Measurements from ENCODE around the gene FAM120A. TPM values are rescaled to one million over a fixed set of nuclear protein-coding genes. Genes with fewer than 3 reads are reported as not detected.

FAM120A gene
- total and polyA plus RNA-seq, 9 of the 15 experiments (the other 6 are each of a cell fraction or from before 2014, with no cell fraction given): 8.7 to 71.0 (median 42.2) TPM

DNA sequence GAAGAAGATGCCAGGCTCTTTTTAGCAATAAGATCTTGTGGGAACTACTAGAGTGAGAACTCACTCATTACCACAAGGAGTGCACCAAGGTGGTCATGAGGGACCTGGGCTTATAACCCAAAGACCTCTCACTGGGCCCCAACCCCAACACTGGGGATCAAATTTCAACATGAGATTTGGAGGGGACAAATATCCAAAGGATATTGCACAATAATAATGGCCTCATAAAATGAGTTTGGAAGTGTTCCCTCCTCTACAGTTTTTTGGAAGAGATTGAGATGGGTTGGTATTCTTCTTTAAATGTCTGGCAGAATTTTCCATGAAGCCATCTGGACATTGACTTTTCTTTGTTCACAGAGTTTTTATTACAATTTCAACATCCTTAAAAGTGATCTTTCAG, 38.0 kb upstream of the FAM120A start (continued):
- no peak for TF ChIP-seq TSC22D4 (tag; IDR thresholded peaks at IDR 0.05)
- no peak for TF ChIP-seq MAX (CRISPR knock-in tag; IDR thresholded peaks at IDR 0.05)
- no peak for TF ChIP-seq TEAD2 (tag; IDR thresholded peaks at IDR 0.05)

DNA sequence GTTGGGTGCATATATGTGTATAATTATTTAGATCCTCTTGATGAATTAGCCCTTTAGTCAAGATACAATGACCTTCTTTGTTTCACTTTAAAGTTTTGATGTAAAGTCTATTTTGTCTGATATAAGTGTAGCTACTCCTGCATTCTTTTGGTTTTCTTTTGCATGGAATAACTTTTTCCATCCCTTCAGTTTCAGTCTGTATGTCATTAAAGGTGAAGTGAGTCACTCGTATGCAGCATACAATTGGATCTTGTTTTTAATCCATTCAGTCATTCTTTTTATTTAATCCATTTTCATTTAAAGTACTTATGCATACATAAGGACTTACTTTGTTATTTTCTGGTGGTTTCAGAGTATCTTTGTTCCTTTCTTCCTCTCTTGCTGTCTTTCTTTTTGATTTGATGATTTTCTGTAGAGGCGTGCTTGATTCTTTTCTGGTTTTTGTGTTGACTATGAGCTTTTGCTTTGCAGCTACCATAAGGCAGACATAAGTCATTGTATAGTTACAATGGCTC, 36.3 kb upstream of the FAM120A start:
- FAIRE-seq (no peak), ATAC-seq (no peak), DNase-seq (ENCODE audit: extremely low read depth in 1 of 4, low spot score in 3 of 4) (no peak)
- POLR2A ChIA-PET: no interaction called here
- Histone ChIP-seq H3K27me3 (ENCODE audit: control insufficient read depth in 2 of 2, insufficient read depth in 2 of 2, low read length in 2 of 2) (peaks cover 0 to 16% of the 10 kb centered on the region in 2 experiments; a peak in 2 of 5 replicates), H3K9ac (ENCODE audit: insufficient read depth in 1 of 2, low read depth in 2 of 2, low read length in 2 of 2) (no peak overlapping the region), H3K27ac (ENCODE audit: extremely low read depth, low read depth, low read length) (no peak overlapping the region), H4K20me1 (replicated peaks; ENCODE audit: control insufficient read depth, insufficient read depth, low read length) (no peaks in the 10 kb centered on the region), H2AFZ (ENCODE audit: low read depth, low read length) (no peak overlapping the region), H3K9me3 (replicated peaks; ENCODE audit: control insufficient read depth, insufficient read depth, low read depth, low read length) (0 out of 2 replicates have a peak, but pooled peaks cover 6% of the 10 kb centered on the region), H3K79me2 (ENCODE audit: control insufficient read depth, insufficient read depth, low read length) (no peaks in the 10 kb centered on the region), H3K9me1 (ENCODE audit: control insufficient read depth, insufficient read depth, low read length) (no peaks in the 10 kb centered on the region), H3K4me2 (ENCODE audit: insufficient read depth, low read length) (no peak overlapping the region), H3K36me3 (ENCODE audit: control insufficient read depth, insufficient read depth, low read length) (no peaks in the 10 kb centered on the region), H3K4me3 (no peak overlapping the region), H3K4me1 (replicated peaks in 1 of 2; ENCODE audit: control insufficient read depth in 2 of 2, insufficient read depth in 2 of 2, low read length in 2 of 2) (no peaks in the 10 kb centered on the region)
- intact Hi-C loops (cut with micrococcal nuclease): no loop called here
- CTCF ChIA-PET (ENCODE audit: low intra/inter-chr PET ratio): no interaction called here
- in situ Hi-C loops (cut with MboI): no loop called here
- no TSS peak for BruUV-seq (replicated peaks)
- WGBS (ENCODE audit: insufficient coverage, low coverage, missing lambda C conversion rate): 0% methylated on average over 2 of the region's 2 CpGs
- no peak for TF ChIP-seq CREM (IDR thresholded peaks at IDR 0.05; ENCODE audit: low read depth)
- no peak for TF ChIP-seq PYGO2 (tag; IDR thresholded peaks at IDR 0.05)
- TF ChIP-seq ZNF695 (CRISPR knock-in tag; IDR thresholded peaks at IDR 0.05): no peak
- TF ChIP-seq, protein P1, sequence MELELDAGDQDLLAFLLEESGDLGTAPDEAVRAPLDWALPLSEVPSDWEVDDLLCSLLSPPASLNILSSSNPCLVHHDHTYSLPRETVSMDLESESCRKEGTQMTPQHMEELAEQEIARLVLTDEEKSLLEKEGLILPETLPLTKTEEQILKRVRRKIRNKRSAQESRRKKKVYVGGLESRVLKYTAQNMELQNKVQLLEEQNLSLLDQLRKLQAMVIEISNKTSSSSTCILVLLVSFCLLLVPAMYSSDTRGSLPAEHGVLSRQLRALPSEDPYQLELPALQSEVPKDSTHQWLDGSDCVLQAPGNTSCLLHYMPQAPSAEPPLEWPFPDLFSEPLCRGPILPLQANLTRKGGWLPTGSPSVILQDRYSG (tag; conservative IDR thresholded peaks at IDR 0.05; ENCODE audit: low read depth): no peak
- TF ChIP-seq FOXK1 (CRISPR knock-in tag; IDR thresholded peaks at IDR 0.05; ENCODE audit: borderline replicate concordance): no peak
- TF ChIP-seq NFE2 (IDR thresholded peaks at IDR 0.05; ENCODE audit: low read depth): no peak
- no peak for TF ChIP-seq ARID1B (IDR thresholded peaks at IDR 0.05)
- TF ChIP-seq E2F3 (CRISPR knock-in tag; IDR thresholded peaks at IDR 0.05): no peak
- TF ChIP-seq MIER1 (IDR thresholded peaks at IDR 0.05; ENCODE audit: low read depth): no peak
- TF ChIP-seq, protein P2, sequence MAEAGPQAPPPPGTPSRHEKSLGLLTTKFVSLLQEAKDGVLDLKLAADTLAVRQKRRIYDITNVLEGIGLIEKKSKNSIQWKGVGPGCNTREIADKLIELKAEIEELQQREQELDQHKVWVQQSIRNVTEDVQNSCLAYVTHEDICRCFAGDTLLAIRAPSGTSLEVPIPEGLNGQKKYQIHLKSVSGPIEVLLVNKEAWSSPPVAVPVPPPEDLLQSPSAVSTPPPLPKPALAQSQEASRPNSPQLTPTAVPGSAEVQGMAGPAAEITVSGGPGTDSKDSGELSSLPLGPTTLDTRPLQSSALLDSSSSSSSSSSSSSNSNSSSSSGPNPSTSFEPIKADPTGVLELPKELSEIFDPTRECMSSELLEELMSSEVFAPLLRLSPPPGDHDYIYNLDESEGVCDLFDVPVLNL (CRISPR knock-in tag; IDR thresholded peaks at IDR 0.05; ENCODE audit: low read depth): no peak
- no peak for TF ChIP-seq HINFP (tag; conservative IDR thresholded peaks at IDR 0.05; ENCODE audit: low read depth)
- no peak for TF ChIP-seq TCFL5 (CRISPR knock-in tag; conservative IDR thresholded peaks at IDR 0.05)
- TF ChIP-seq ZNF197 (CRISPR knock-in tag; IDR thresholded peaks at IDR 0.05; ENCODE audit: low read depth): no peak
- TF ChIP-seq, protein P3, sequence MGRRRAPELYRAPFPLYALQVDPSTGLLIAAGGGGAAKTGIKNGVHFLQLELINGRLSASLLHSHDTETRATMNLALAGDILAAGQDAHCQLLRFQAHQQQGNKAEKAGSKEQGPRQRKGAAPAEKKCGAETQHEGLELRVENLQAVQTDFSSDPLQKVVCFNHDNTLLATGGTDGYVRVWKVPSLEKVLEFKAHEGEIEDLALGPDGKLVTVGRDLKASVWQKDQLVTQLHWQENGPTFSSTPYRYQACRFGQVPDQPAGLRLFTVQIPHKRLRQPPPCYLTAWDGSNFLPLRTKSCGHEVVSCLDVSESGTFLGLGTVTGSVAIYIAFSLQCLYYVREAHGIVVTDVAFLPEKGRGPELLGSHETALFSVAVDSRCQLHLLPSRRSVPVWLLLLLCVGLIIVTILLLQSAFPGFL (CRISPR knock-in tag; IDR thresholded peaks at IDR 0.05): no peak
- TF ChIP-seq ZC3H11A (IDR thresholded peaks at IDR 0.05; ENCODE audit: low read depth, low read length): no peak
